SU-DHL-6 (cell line): ENCODE data around the gene SELPLG.

ENCODE experiments used
- EZH2phosphoT487 ChIP-seq: fragments of 200-600 bp; sonication (generic), shearing (Covaris generic); conservative IDR thresholded peaks from 2 replicates; pipeline ENCODE4 v1.6.1; 2018; ENCODE audit warnings: mild to moderate bottlenecking, antibody characterized with exemption, low read length, moderate library complexity, mixed read lengths
- TF ChIP-seq, protein P1 (sequence below): fragments of 200-600 bp; sonication (generic); IDR thresholded peaks from one replicate; pipeline ENCODE4 v1.5.1; 2017; ENCODE audit warnings: antibody characterized with exemption, mild to moderate bottlenecking, low read length, moderate library complexity; ENCODE audit not compliant: insufficient read depth, poor library complexity, severe bottlenecking

DNA sequence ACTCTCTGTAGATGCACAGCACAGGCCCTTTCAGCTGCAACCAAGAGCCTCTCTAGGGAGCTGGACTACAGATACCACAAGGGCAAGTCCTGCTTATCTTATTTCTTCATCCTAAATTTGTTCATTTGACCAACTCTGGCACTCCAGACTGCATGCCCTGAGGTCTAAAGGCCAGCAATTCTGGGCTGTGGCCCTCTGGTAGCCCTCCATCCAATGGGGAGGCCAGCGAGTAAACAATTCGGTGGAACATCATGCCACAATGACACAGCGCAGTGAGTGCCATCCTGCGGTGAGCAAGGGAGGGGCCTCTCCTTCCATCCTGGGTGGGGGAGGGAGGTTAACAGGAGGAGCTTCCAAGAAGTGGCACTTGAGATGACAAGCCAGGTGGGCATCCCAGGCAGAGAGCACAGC lies 652 bp upstream of the SELPLG start:
- TF ChIP-seq, protein P1, sequence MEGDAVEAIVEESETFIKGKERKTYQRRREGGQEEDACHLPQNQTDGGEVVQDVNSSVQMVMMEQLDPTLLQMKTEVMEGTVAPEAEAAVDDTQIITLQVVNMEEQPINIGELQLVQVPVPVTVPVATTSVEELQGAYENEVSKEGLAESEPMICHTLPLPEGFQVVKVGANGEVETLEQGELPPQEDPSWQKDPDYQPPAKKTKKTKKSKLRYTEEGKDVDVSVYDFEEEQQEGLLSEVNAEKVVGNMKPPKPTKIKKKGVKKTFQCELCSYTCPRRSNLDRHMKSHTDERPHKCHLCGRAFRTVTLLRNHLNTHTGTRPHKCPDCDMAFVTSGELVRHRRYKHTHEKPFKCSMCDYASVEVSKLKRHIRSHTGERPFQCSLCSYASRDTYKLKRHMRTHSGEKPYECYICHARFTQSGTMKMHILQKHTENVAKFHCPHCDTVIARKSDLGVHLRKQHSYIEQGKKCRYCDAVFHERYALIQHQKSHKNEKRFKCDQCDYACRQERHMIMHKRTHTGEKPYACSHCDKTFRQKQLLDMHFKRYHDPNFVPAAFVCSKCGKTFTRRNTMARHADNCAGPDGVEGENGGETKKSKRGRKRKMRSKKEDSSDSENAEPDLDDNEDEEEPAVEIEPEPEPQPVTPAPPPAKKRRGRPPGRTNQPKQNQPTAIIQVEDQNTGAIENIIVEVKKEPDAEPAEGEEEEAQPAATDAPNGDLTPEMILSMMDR, result no peak
- no peak for TF ChIP-seq EZH2phosphoT487
